GM19025 (cell line): Measurements from ENCODE around the gene ID2.

Experiments
- ATAC-seq: cut with Tn5 transposase; IDR thresholded peaks from one replicate; pipeline ENCODE4 v1.9.1; 2021; ENCODE audit warnings: mild to moderate bottlenecking, low read depth, moderate library complexity; ENCODE audit not compliant: unreplicated experiment

Gene ID2

DNA sequence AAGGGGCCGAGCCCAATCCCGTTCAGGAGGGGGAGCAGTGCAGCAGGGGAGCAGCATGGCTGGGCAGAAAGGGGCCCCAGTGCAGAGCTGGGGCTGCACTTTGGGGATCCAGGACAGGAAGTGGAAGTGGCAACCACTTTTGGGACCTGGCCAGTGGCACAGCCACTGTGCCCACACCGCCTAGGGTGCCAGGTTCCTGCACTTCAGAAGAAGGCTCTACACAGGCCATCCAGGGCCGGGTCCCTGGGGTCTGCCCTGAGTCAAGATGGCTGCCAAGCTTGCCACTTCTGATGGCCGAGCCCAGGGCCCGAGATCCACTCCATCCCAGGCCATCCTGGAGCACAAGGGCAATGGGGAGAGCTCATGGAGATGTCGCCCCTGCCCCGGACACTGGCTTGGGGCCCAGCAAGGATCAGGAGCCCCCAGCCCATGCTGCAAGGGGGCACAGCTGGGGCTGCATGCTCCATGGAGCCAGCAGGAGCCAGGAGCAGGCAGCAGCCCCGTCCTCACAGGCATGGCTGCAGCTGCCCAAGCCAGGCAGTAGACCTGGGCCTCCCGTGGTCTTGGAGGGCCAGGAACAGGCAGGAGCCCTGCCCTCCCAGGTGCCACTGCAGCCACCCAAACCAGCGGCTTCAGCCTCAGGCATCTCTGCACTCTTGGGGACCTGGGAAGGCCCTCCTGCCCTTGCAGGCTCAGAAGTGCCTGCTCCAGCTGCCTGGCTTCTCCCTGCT, 35.0 kb upstream of the ID2 start:
- no peak for ATAC-seq

DNA sequence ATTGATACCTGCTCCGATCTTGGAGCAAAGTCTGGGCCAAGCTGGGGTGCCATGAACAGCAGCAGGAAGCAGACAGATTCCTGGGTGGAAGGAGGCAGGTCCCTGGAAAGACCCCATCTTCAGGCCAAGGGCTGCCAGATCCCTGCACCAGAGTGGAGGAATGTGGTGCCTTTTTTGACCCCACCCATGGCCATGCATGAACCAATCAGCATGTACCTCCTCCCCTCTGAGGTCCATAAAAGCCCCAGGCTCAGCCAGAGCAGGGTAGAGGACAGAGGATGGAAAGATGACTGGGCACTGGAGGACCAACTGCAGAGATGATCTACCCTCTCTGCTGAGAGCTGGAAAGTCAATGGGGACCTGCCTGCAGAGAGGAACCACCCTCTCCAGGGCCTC, 34.4 kb upstream of the ID2 start:
- no peak for ATAC-seq

- no peak for ATAC-seq
These were observed 33.2 kb upstream of the ID2 start for GRCh38 chr2:8648441-8649213.

DNA sequence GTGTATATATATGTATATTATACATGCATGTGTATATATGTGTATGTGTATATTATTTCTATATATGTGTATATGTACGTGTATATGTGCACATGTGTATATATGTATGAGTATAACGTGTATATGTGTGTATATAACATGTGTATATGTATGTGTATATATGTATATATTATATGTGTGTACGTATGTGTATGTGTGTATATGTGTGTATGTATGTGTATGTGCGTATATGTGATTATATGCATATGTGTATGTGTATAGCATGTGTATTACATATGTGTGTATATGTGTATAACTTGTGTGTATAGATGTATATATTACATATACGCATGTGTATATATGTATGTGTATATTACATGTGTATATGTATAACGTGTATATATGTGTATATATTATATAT, 32.1 kb upstream of the ID2 start:
- no peak for ATAC-seq

GRCh38 chr2:8650256-8650655, 31.6 kb upstream of the ID2 start:
- ATAC-seq = no peak

- no peak for ATAC-seq
These were observed 29.0 kb upstream of the ID2 start for GRCh38 chr2:8652774-8653426.

GRCh38 chr2:8653485-8653884, 28.4 kb upstream of the ID2 start:
- ATAC-seq = no peak

GRCh38 chr2:8654041-8654440, 27.8 kb upstream of the ID2 start:
- no peak for ATAC-seq

- no peak for ATAC-seq
These were observed 27.4 kb upstream of the ID2 start for GRCh38 chr2:8654483-8654882.

DNA sequence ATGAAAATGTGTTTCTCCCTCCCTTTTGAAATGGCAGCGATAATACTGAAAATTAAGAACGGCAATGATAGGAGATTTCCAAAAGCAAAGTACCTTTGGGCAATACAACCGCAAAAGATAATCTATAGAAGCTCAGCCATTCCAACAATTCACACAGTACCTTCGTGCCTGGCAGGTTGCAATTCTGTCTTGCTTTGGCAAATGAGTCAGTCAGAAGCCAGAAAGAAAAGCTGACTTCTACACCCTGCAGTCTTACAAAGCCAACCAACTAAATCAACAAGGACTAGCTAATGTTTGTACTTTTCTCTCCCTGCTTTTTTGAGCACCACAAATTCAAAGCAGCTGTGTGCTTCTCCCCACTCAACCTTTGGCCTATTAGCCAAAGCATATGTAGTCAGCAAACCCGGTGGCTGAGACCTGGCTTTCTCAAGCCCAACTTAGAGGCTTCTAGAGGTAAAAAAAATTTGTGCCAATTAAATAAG, 25.7 kb upstream of the ID2 start:
- ATAC-seq = no peak

GRCh38 chr2:8656811-8657210, 25.0 kb upstream of the ID2 start:
- ATAC-seq = no peak

GRCh38 chr2:8657423-8658062, 24.3 kb upstream of the ID2 start:
- no peak for ATAC-seq

DNA sequence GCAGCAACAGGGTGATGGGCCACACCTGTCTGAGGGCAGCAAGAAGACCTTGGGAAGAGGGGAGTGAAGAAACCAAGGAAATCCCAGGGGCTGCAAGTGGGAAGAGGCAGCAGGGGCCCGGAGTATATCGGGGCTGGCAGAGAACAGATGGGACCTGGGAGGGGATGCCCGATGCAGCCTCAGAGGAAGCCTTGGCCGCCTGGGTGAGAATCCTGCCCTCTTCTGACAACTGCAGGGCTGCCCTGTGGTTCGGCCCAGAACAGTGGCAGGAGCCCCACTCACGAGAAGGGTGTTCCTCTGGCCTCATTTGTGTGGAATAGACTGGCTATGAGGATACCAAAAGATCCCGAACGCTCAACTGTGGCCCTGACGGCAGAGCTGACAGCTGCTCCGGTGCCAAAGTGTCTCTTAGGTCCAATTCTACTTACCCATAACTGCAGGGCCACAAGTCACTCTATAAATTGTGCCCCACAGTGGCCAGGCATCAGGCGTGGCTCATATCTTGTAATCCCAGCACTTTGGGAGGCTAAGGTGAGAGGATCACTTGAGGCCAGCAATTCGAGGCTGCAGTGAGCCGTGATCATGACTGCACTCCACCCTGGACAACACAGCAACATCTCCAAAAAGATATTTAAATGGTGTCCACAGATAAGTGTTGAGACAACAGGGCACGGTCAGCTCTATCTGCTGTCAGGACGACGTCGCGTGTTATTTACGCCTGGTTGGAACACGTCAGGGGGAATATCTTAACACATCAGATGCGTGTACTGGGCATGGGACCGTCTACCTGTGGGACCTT, 23.6 kb upstream of the ID2 start:
- ATAC-seq = no peak

DNA sequence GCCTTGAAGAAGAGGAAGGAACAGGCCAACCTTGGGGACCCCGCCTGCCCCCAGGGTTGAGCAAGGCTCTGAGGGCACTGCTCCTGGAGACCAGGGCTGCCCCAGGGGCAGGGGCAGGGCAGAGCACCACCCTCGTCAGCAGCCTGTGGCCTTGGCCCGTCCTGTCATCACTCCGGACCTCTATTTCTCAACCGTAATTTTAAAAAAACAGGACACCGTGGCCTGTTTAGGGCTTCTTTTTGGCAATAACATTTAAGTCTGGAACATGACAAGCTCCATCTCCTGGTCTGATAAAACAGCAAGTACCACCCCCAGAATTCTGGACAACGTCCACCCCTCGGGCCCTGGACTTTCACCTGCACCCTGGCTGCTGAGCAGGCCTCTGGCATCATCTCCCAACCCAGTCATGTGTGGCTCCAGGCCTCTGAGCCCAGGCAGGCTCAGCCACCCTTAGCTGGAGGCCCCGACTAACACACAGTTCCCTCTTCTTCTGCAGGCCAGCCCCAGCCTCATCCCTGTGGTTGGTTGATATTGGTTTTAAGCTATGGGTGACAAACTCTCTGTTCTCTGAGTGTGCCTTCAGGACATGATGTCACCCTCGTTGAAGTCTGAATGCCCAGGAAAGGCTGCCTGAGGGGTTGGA, 22.6 kb upstream of the ID2 start:
- ATAC-seq = no peak

DNA sequence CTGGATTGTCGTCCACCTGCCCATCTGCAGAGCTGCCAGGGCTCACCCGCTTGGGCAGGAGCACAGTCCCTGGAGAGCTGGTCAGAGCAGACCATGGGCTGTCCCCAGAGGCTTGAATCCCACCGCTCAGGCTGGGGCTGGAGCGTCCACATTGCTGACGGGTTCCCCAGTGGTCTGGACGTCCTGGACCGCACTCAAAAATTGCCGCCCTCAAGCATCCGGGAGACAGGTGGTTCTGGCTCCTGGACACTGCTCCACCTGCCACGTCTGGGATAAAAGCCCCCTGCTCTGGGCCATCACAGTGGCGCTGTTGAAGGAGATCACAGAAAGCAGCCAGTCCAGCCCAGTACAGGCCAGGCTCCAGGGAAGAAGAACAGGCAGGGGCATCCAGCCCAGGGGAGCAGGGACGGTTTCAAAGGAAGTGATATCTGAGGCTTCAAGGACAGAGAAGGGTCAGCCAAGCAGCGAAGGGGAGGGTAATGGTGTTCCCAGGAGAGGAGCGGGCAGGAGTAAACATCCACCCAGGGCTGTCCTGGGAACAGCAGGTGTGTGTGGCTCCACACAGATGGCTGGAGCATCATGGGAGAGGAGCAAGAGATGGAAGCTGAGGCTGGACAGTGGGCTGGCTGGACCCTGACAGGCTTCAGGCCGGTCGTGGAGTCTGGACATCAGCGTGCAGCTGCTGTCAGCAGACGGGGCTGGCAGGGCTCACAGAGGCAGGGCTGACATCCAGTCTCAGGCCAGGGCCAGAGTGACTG, 21.9 kb upstream of the ID2 start:
- ATAC-seq = no peak

- no peak for ATAC-seq
These were observed 20.6 kb upstream of the ID2 start for GRCh38 chr2:8661235-8661634.

DNA sequence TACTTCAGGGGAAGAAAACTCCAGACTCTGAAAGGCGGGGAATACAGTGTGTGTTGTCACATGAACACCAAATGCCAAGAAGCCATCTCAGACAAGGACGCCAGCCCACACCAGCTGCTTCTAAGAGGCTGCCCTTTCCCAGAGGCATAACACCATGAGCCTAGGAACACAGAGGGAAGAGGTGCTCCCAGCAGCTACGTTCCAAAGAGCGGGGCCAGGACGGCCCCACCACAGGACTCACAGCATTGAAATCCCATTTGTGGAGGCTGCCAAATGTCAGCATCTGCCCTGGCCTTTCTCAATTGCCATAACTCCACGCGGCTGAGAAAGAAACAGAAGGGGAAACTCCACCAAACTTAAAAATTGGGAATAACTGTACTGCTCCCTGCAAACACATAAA, 20.1 kb upstream of the ID2 start:
- ATAC-seq = no peak

DNA sequence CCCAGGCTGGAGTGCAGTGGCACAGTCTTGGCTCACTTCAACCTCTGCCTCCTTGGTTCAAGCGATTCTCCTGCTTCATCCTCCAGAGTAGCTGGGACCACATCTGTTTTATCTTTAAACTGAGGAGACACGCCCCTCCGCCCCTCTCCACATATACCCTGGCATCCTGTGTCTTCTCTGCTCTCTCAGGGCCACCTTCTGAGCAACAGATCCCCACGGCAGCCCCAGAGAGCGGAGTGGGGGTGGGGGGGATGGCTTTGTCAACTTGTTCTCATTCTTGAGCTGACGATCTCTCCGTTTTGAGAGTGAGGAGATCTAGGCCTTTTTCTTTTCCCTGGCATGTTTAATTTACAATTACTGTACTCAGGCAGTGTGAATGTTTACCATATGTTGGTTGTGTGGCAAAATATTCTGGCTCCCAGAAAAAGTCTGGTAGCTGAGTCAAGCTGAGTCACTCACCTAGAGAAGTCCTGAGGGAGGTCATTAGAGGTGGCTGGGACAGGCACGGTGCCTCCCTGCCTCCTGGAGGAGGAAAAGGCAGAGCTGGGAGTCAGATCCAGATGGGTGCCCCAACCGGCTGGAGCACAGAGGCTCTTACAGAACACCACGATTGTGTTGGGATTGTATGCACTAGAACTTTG, 19.5 kb upstream of the ID2 start:
- no peak for ATAC-seq

DNA sequence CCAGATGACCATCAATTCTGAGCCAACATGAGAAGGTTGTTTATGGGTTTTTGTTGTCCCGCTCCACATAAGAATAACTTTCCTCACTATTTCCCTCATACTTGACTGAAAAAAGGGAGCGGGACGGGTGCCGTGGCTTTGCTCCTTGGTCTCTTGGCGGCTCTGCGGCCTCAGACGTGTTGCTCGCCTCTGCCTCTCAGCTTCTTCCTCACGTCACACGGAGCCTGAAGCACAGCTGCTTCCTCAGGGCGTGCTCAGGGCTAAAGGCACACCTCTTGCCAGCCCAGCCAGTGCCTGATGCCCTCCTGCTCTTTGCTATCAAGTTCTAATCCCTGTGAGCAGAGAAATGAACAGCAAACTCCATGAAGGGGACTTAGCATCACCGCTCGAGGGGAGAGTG, 17.9 kb upstream of the ID2 start:
- no peak for ATAC-seq
